ENCODE results near the gene PC.

The PC gene

DNA sequence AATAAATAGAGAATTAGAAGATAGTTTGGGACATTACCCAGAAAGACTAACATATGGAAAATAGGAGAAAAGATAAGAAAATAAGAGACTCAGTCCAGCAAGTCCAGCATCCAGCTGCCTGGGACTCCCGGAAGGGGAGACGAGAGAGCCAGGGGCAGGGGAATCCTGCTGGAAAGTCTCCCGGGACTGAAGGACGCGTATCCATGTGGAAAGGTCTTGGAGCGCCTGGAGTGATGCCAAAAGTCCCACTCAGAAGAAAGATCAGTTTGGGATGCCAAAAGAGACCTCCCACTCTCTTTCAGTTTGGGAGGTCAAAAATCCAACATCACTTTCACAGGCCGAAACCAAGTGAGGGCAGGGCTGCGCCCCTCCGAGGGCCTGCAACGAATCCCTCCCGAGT, 70.7 kb downstream of the PC start:
- no peak for DNase-seq (ENCODE audit: extremely low read depth in 1 of 2, low read depth in 1 of 2)

GRCh38 chr11:66886671-66887221, 71.4 kb downstream of the PC start:
- DNase-seq (ENCODE audit: extremely low read depth in 1 of 2, low read depth in 1 of 2) = no peak

- no peak for DNase-seq (ENCODE audit: extremely low read depth in 1 of 2, low read depth in 1 of 2)
Observed at GRCh38 chr11:66885950-66886440, 72.2 kb downstream of the PC start.

DNA sequence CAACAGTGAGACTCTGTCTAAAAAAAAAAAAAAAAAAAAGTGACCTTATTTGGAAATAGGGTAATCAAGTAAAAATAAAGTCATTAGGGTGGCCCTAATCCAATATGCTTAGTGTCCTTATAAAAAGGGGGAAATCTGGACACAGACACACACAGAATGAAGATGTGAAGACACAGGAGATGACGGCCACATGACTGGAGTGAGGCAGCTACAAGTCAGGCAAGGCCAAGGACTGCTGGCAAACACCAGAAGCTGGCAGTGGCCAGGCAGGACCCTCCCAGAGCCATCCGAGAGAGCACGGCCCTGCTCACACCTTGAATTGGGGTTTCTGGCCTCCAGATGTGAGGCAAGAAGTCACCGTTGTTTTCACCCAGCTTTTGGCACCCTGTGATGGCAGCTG, 72.7 kb downstream of the PC start:
- no peak for DNase-seq (ENCODE audit: extremely low read depth in 1 of 2, low read depth in 1 of 2)

- DNase-seq (ENCODE audit: extremely low read depth in 1 of 2, low read depth in 1 of 2) = no peak
Observed at GRCh38 chr11:66884443-66884842, 73.7 kb downstream of the PC start.

DNA sequence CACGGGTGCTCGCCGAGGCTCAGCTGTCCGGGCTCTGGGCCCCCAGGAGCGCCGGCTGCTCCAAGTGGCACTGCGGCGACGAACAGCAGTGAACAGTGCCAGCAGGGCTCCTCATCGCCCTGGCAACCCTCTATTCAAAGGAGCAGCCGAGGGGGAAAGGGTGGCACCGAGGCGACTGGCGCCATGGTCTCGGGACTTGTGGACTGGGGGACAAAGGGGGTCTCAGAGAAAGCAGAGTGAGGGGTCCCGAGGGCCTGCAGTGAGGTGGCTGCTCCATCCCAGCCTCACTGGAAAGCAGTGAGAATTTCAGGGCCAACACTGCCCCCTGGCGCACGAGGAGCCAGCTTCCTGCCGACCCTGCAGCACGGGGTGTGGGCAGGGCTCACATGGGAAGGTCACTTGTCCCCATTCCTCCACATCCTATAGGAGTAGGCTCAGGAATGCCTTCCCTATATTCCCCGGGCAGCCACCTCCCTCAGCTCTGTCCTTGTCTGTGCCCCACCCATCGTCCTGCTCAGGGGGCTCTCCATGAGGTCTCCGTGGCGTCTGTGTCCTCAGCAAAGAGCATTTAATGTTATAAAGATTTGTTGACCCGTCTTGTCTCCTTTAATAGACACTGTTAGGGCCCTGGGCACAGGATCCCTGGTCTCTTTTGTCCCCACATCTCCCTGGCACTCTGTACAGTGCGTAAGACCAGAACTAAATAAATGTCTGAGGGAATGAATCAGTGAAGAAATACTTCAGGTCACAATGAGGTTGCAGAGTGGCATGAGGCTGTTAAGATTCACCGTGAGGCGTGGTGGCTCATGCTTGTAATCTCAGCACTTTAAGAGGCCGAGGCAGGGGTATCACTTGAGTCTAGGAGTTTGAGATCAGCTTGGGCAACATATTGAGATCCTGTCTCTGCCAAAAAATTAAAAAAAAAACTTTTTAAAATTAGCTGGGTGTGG, 74.9 kb downstream of the PC start:
- DNase-seq (ENCODE audit: extremely low read depth in 1 of 2, low read depth in 1 of 2) = peak in 1 of 2 donors; percentile 47

GRCh38 chr11:66882561-66883015, 75.6 kb downstream of the PC start:
- no peak for DNase-seq (ENCODE audit: extremely low read depth in 1 of 2, low read depth in 1 of 2)

- no peak for DNase-seq (ENCODE audit: extremely low read depth in 1 of 2, low read depth in 1 of 2)
Observed at GRCh38 chr11:66881927-66882452, 76.2 kb downstream of the PC start.

- no peak for DNase-seq (ENCODE audit: extremely low read depth in 1 of 2, low read depth in 1 of 2)
Observed at GRCh38 chr11:66881451-66881835, 76.7 kb downstream of the PC start.

- no peak for DNase-seq (ENCODE audit: extremely low read depth in 1 of 2, low read depth in 1 of 2)
Observed at GRCh38 chr11:66880496-66881450, 77.4 kb downstream of the PC start.

DNA sequence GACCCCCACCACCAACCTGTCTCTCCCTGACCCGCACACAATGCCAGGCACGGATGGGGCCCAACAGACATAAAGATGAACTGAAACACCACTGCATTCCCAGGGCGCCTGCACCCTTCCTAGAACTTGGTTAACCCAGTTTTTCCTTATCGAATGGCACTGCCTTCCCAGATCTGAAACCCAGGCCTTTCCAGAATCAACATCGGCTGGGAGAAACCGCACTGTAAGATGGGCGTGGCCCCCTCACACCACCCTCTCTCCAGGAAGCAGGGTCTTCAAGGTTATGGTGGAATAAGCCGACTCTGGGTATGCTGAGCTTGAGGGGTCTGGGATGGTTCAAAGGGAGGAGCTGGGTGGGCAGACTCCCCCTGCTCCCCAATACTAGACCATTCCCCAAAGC, 78.2 kb downstream of the PC start:
- DNase-seq (ENCODE audit: extremely low read depth in 1 of 2, low read depth in 1 of 2) = no peak

DNA sequence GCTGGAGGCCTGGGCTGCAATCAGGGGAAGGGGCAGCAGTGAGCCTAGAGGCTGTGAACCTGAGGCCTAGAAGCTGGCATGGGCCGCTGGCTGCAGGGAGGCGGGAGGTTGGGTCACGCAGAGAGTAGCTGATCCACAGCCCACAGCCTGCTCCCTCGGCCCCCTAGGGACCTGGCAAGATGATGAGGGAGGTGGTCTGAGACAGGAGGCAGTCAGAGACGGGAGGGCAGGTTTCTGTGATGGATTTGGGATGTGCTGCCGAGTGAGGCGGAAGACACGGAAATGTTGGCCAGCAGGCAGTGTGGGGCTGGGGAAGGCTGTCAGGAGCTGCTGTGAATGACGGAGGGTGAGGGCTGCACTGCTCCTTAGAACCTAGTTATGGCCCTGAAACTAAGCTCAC, 78.6 kb downstream of the PC start:
- DNase-seq (ENCODE audit: extremely low read depth in 1 of 2, low read depth in 1 of 2) = no peak

DNA sequence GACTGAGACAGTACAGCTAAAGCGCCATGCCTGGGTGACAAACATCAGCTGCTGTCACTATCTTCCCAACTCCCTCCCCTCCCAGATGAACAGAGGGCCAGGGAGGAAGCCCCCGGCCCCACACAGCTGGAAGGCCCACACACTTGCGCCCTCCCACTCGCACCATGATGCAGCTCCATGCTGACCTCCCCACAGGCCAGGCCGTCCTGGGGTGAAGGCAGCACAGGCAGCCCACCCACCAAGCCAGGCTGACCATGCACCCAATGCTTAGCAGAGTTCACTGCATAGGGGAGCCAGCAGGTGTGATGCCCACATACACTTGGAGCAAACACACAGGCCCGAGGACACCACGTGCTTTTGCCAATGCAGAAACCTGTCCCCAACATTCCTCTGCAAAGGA, 79.2 kb downstream of the PC start:
- no peak for DNase-seq (ENCODE audit: extremely low read depth in 1 of 2, low read depth in 1 of 2)

DNA sequence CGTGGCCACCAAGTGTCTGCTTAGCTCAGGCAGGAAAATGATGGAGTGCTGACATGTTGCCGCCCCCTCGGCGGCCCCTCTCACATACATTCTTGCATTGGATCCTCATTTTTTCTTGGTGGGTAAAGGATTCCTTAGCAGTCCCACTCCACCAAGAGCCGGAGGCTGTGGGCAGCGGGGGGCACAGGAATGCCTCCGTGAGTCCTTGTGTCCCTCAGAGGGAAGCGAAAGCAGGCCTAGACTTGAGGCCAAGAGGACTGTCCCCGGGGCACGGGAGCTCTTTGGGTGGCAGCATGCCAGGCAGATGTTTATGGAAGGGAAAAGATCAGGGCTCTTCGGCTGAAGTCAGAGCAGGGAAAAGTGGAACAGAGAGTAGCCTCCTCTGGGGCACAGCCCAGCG, 79.7 kb downstream of the PC start:
- DNase-seq (ENCODE audit: extremely low read depth in 1 of 2, low read depth in 1 of 2) = no peak

DNA sequence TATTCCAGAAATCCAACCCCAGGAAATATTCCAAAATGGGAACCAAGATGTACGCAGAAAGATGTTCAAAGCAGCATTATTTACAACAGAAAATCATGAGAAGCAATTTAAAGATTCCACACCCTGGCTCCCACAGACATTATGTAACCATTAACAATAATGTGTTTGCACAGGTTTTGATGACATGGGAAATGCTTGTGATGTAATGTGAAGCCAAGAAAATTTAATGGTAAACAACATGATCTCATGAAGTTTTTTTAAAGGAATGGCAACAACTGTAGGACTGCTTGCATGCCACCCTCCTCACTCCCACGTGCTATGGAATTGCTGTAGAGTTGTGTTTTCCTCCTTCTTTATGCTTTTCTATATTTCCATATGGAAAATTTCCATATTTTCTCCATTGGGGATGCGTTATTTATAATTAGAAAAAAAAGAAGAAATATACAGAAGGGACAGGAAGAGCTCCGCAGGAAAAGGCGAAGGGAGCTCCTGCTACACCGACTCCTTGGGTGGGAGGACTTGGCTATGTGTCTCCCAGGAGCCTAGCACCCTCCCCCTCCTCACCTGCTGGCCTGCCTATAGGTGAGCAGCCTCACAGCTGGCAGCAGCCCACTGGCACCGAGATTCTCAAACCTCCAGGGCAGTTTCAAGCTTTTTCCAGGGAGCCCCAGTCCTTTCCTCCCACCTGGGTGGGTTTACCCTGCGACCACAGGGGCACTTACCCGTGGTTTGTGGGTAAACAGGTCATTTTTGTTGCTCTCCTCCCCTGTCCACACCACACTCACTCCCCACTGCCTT, 80.4 kb downstream of the PC start:
- DNase-seq (ENCODE audit: extremely low read depth in 1 of 2, low read depth in 1 of 2) = no peak

- DNase-seq (ENCODE audit: extremely low read depth in 1 of 2, low read depth in 1 of 2) = no peak
Observed at GRCh38 chr11:66875378-66875777, 82.8 kb downstream of the PC start.

GRCh38 chr11:66874232-66874631, 84.0 kb downstream of the PC start:
- DNase-seq (ENCODE audit: extremely low read depth in 1 of 2, low read depth in 1 of 2) = no peak

- DNase-seq (ENCODE audit: extremely low read depth in 1 of 2, low read depth in 1 of 2) = no peak
Observed at GRCh38 chr11:66871521-66871901, 86.7 kb downstream of the PC start.

DNA sequence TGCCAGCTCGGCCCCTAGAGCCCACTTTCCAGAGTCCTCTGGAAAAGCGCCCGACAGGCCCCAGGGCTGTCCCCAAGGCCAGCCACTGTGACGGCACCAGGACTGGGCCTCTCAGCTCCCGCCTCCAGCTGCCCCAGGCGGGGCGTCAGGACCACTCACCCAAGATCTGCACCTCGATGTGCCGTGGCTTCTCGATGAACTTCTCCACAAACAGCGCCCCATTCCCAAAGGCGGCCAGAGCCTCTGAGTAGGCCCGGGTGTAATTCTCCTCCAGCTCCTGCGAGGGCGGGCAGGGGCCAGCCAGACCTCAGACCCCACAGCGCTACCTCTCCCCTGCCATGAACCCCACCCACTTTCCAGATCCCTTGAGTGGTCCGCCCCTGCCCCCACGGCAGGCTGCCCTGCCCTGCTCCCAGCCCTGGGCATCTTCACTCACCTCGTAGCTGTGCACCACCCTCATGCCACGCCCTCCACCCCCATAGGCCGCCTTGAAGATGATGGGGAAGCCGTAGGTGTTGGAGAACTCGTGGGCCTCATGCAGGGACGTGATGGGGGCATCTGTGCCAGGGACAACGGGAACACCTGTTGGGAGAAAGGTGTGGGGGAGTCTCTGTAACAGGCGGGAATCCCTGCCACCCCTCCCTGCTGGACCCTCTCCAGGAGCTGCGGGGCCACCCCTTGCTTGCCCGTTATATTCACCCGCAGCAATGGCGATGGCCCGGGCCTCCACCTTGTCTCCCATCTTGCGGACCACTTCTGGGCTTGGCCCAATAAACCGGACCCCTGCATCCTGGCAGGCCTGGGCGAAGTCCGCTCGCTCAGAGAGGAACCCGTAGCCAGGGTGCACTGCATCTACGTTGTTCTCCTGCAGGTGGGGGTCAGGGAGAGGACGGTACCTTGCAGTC, 87.3 kb downstream of the PC start:
- DNase-seq (ENCODE audit: extremely low read depth in 1 of 2, low read depth in 1 of 2) = no peak
